ENCODE measurements around the gene GCG. TPM values are rescaled to one million over a fixed set of nuclear protein-coding genes. Genes with fewer than 3 reads are reported as not detected.

The GCG gene
- total and polyA plus RNA-seq, 2 of the 8 experiments (the other 6 are each of a cell fraction or from before 2014, with no cell fraction given), result not detected

- ChIA-PET POLR2A (ENCODE audit: partially characterized antibody) (no interaction called here), CTCF (ENCODE audit: partially characterized antibody) (interaction anchor here (1.1 kb wide), 1 partner anchor 13 kb away, joined by 5 read pairs; no protein-coding TSS in a partner anchor)
- Histone ChIP-seq H3K23me2 (ENCODE audit: low read depth, low read length) (no peaks in the 10 kb centered on the region), H3K14ac (ENCODE audit: insufficient read length) (no peak overlapping the region), H4K8ac (ENCODE audit: extremely low read depth, insufficient read depth, low read length) (no peak overlapping the region), H2AFZ (ENCODE audit: low read length) (no peak overlapping the region), H3K36me3 (ENCODE audit: control insufficient read depth in 2 of 4, insufficient read depth in 4 of 4, low read length in 3 of 4) (no peaks in the 10 kb centered on the region; a peak in 1 of 8 replicates), H3K27me3 (replicated peaks in 1 of 4; ENCODE audit: control insufficient read depth in 3 of 4, extremely low read depth in 1 of 4, insufficient read depth in 3 of 4, low read length in 3 of 4) (no peaks in the 10 kb centered on the region), H3K18ac (ENCODE audit: extremely low read depth, low read length) (no peak overlapping the region), H3K9ac (replicated peaks in 1 of 4; ENCODE audit: extremely low read depth in 1 of 4, low read depth in 3 of 4, low read length in 3 of 4) (no peak overlapping the region), H2BK12ac (ENCODE audit: low read depth, low read length) (no peak overlapping the region), H3K4me1 (replicated peaks in 1 of 4; ENCODE audit: control insufficient read depth in 3 of 4, insufficient read depth in 4 of 4, low read length in 3 of 4) (peaks cover 0 to 6% (median 3%) of the 10 kb centered on the region in 4 experiments; a peak in 3 of 7 replicates), H4K91ac (replicated peaks; ENCODE audit: insufficient read length, low read length) (no peak overlapping the region), H4K5ac (ENCODE audit: insufficient read length, low read depth, low read length) (no peak overlapping the region), H3K4me3 (ENCODE audit: extremely low read depth in 1 of 4, insufficient read depth in 2 of 4, low read depth in 3 of 4, low read length in 4 of 4) (no peak overlapping the region), H3K9me3 (ENCODE audit: insufficient read depth in 2 of 2, low read depth in 1 of 2, low read length in 1 of 2) (0 out of 4 replicates have a peak, but pooled peaks cover 0 to 6% of the 10 kb centered on the region in 2 experiments), H3K79me2 (ENCODE audit: control insufficient read depth in 1 of 2, insufficient read depth in 2 of 2, low read length in 2 of 2) (no peaks in the 10 kb centered on the region), H2BK20ac (ENCODE audit: low read length) (no peak overlapping the region), H3K27ac (ENCODE audit: low read depth, low read length) (no peak overlapping the region), H2BK15ac (ENCODE audit: low read length) (no peak overlapping the region), H2BK120ac (replicated peaks; ENCODE audit: low read depth, low read length) (no peak overlapping the region), H2BK5ac (ENCODE audit: low read depth, low read length) (no peak overlapping the region), H2AK5ac (ENCODE audit: low read depth, low read length) (no peak overlapping the region), H3K23ac (ENCODE audit: insufficient read length) (no peak overlapping the region), H3K4ac (replicated peaks; ENCODE audit: insufficient read length, low read depth, low read length) (no peak overlapping the region), H3K79me1 (ENCODE audit: low read depth, low read length) (no peaks in the 10 kb centered on the region), H4K20me1 (replicated peaks in 1 of 2; ENCODE audit: control insufficient read depth in 1 of 2, insufficient read depth in 2 of 2, low read length in 2 of 2) (no peaks in the 10 kb centered on the region), H3K56ac (replicated peaks; ENCODE audit: insufficient read length, low read depth, low read length) (no peak overlapping the region), H3K4me2 (ENCODE audit: insufficient read depth in 1 of 2, low read depth in 2 of 2, low read length in 2 of 2) (no peak overlapping the region)
- FAIRE-seq (no peak), DNase-seq (ENCODE audit: low read depth in 1 of 2, low spot score in 2 of 2) (no peak)
- 92% methylated on average over 5 of the region's 5 CpGs; no CpG with 5 or more reads in 1 of the 2 experiments for WGBS, 2 experiments (ENCODE audit: extremely low coverage in 1 of 2, insufficient coverage in 1 of 2, insufficient read length in 1 of 2, insufficient replicate concordance in 2 of 2, low coverage in 1 of 2, low lambda C conversion rate in 2 of 2, missing lambda C conversion rate in 1 of 2)
- TF ChIP-seq EZH2 (IDR thresholded peaks at IDR 0.05; ENCODE audit: low read depth, low read length, severe bottlenecking) (no peak), BRCA1 (IDR thresholded peaks at IDR 0.05; ENCODE audit: low read depth, low read length) (no peak), CBX8 (IDR thresholded peaks at IDR 0.05; ENCODE audit: borderline replicate concordance, low read depth, low read length) (no peak), CEBPB (IDR thresholded peaks at IDR 0.05; ENCODE audit: low read depth, low read length) (no peak), TCF12 (IDR thresholded peaks at IDR 0.05; ENCODE audit: low read depth, low read length) (no peak), RNF2 (IDR thresholded peaks at IDR 0.05; ENCODE audit: borderline replicate concordance, low read depth, low read length, missing control alignments, poor library complexity, severe bottlenecking) (no peak), JUND (IDR thresholded peaks at IDR 0.05; ENCODE audit: low read length) (no peak), CTBP2 (IDR thresholded peaks at IDR 0.05; ENCODE audit: borderline replicate concordance, insufficient read depth, insufficient read length, low read length) (no peak), CHD1 (IDR thresholded peaks at IDR 0.05; ENCODE audit: low read depth, low read length) (no peak), ZNF274 (IDR thresholded peaks at IDR 0.05; ENCODE audit: borderline replicate concordance, extremely low read depth, low read length) (no peak), SRF (IDR thresholded peaks at IDR 0.05; ENCODE audit: low read depth, low read length) (no peak), BACH1 (IDR thresholded peaks at IDR 0.05; ENCODE audit: low read length) (no peak), POLR2A (IDR thresholded peaks at IDR 0.05; ENCODE audit: control extremely low read depth in 1 of 2, low read depth in 2 of 2, low read length in 2 of 2) (no peak)
Observed at GRCh38 chr2:162111958-162112850, 39.8 kb downstream of the GCG start.

Measured in H1 (cell line).